ENCODE results near the gene TMEM185B. TPM values are rescaled to one million over a fixed set of nuclear protein-coding genes. Genes with fewer than 3 reads are reported as not detected.

The TMEM185B gene
- polyA plus RNA-seq, 1 of the 3 experiments (the other 2 are of a cell fraction) = 36.0 TPM

- ChIA-PET POLR2A (no interaction called here), CTCF (interaction anchor here (1.1 to 1.8 kb wide), 3 partner anchors 12 to 441 kb away, joined by 3 to 5 read pairs (median 4); no protein-coding TSS in a partner anchor)
- Histone ChIP-seq H4K20me1 (ENCODE audit: insufficient read depth) (no peaks in the 10 kb centered on the region), H3K27ac (ENCODE audit: low read depth in 2 of 2, low read length in 1 of 2) (peak overlapping the region in 1 of 2 experiments; percentile 77; a peak in 2 of 4 replicates), H3K4me3 (ENCODE audit: low read depth in 2 of 2, low read length in 1 of 2) (no peak overlapping the region), H3K4me1 (ENCODE audit: control insufficient read depth in 1 of 2, insufficient read depth in 2 of 2, low read depth in 1 of 2, low read length in 1 of 2) (peaks cover 12 to 20% of the 10 kb centered on the region in 2 experiments; a peak in 3 of 4 replicates), H3F3A (replicated peaks; ENCODE audit: insufficient read depth) (peaks cover 9% of the 10 kb centered on the region), H3K4me2 (peak overlapping the region; percentile 78), H2AFZ (ENCODE audit: low read depth) (no peak overlapping the region; the same call in 1 of the 2 replicates), H3K9me3 (no peaks in the 10 kb centered on the region), H3K79me2 (ENCODE audit: insufficient read depth) (no peaks in the 10 kb centered on the region), H3K27me3 (ENCODE audit: insufficient read depth) (no peaks in the 10 kb centered on the region), H3K9ac (peak overlapping the region; percentile 48; the same call in 1 of the 2 replicates), H3K9me2 (no peaks in the 10 kb centered on the region), H3K36me3 (replicated peaks in 1 of 2; ENCODE audit: control insufficient read depth in 1 of 2, insufficient read depth in 2 of 2, low read length in 1 of 2) (no peaks in the 10 kb centered on the region)
- TF ChIP-seq FOSL2 (IDR thresholded peaks at IDR 0.05; ENCODE audit: borderline replicate concordance, low read depth) (peak; percentile 54; the same call in 1 of the 2 replicates), PBX3 (IDR thresholded peaks at IDR 0.05) (peak; percentile 82), MAX (IDR thresholded peaks at IDR 0.05; ENCODE audit: low read depth) (0 out of 2 replicates have a peak, but pooled peaks have one; percentile 9), JUND (IDR thresholded peaks at IDR 0.05) (0 out of 2 replicates have a peak, but pooled peaks have one; percentile 29), TCF12 (IDR thresholded peaks at IDR 0.05) (peak; percentile 66), EP300 (IDR thresholded peaks at IDR 0.05; ENCODE audit: borderline replicate concordance in 1 of 2, low read depth in 1 of 2, low read length in 1 of 2) (peak in 1 of 2 experiments; percentile 34; a peak in 1 of 4 replicates), NFIC (IDR thresholded peaks at IDR 0.05; ENCODE audit: borderline replicate concordance) (peak; percentile 69; the same call in 1 of the 2 replicates), USF1 (IDR thresholded peaks at IDR 0.05; ENCODE audit: borderline replicate concordance, low read depth) (no peak), TEAD4 (IDR thresholded peaks at IDR 0.05; ENCODE audit: borderline replicate concordance, insufficient read depth) (0 out of 2 replicates have a peak, but pooled peaks have one; percentile 18), GABPA (IDR thresholded peaks at IDR 0.05; ENCODE audit: low read depth) (no peak)
- DNase-seq = no peak
- WGBS (ENCODE audit: low lambda C conversion rate) = 68% methylated on average over 22 of the region's 22 CpGs
These were observed 16.5 kb upstream of the TMEM185B start for GRCh38 chr2:120239488-120240287.

GRCh38 chr2:120238728-120239487 lies 15.7 kb upstream of the TMEM185B start:
- no peaks in the 10 kb centered on the region for H3K79me2 ChIP-seq (ENCODE audit: insufficient read depth)
- H3K9ac ChIP-seq = peak overlapping the region; percentile 48; the same call in 1 of the 2 replicates
- peak overlapping the region; percentile 78 for H3K4me2 ChIP-seq
- peak overlapping the region in 1 of 2 experiments; percentile 77; a peak in 2 of 4 replicates for H3K27ac ChIP-seq (ENCODE audit: low read depth in 2 of 2, low read length in 1 of 2)
- no peak for DNase-seq
- CTCF ChIA-PET = interaction anchor here (1.4 kb wide), 1 partner anchor 75 kb away, joined by 5 read pairs; no protein-coding TSS in a partner anchor
- peaks cover 9% of the 10 kb centered on the region for H3F3A ChIP-seq (replicated peaks; ENCODE audit: insufficient read depth)
- WGBS (ENCODE audit: low lambda C conversion rate) = 66% methylated on average over 17 of the region's 22 CpGs
- H4K20me1 ChIP-seq (ENCODE audit: insufficient read depth) = no peaks in the 10 kb centered on the region
- H2AFZ ChIP-seq (ENCODE audit: low read depth) = no peak overlapping the region; the same call in 1 of the 2 replicates
- peaks cover 9 to 20% of the 10 kb centered on the region in 2 experiments; a peak in 3 of 4 replicates for H3K4me1 ChIP-seq (ENCODE audit: control insufficient read depth in 1 of 2, insufficient read depth in 2 of 2, low read depth in 1 of 2, low read length in 1 of 2)
- no peaks in the 10 kb centered on the region for H3K9me2 ChIP-seq
- no peaks in the 10 kb centered on the region for H3K27me3 ChIP-seq (ENCODE audit: insufficient read depth)
- no peaks in the 10 kb centered on the region for H3K9me3 ChIP-seq
- no peak overlapping the region for H3K4me3 ChIP-seq (ENCODE audit: low read depth in 2 of 2, low read length in 1 of 2)
- POLR2A ChIA-PET = no interaction called here
- H3K36me3 ChIP-seq (replicated peaks in 1 of 2; ENCODE audit: control insufficient read depth in 1 of 2, insufficient read depth in 2 of 2, low read length in 1 of 2) = no peaks in the 10 kb centered on the region
- no peak for TF ChIP-seq REST (IDR thresholded peaks at IDR 0.05; ENCODE audit: low read depth, low read length)
- peak; percentile 52; the same call in 1 of the 2 replicates for TF ChIP-seq RXRA (IDR thresholded peaks at IDR 0.05; ENCODE audit: borderline replicate concordance, low read depth)
- TF ChIP-seq FOSL2 (IDR thresholded peaks at IDR 0.05; ENCODE audit: borderline replicate concordance, low read depth) = peak; percentile 79; the same call in 1 of the 2 replicates
- TF ChIP-seq RCOR1 (IDR thresholded peaks at IDR 0.05; ENCODE audit: low read length) = no peak
- no peak for TF ChIP-seq CHD2 (IDR thresholded peaks at IDR 0.05; ENCODE audit: low read length, partially characterized antibody)
- TF ChIP-seq TCF12 (IDR thresholded peaks at IDR 0.05) = peak; percentile 43; the same call in 1 of the 2 replicates
- 0 out of 2 replicates have a peak, but pooled peaks have one; percentile 27 for TF ChIP-seq PBX3 (IDR thresholded peaks at IDR 0.05)
- TF ChIP-seq NFIC (IDR thresholded peaks at IDR 0.05; ENCODE audit: borderline replicate concordance) = peak; percentile 45; the same call in 1 of the 2 replicates
- TF ChIP-seq MAX (IDR thresholded peaks at IDR 0.05; ENCODE audit: low read depth) = 0 out of 2 replicates have a peak, but pooled peaks have one; percentile 10
